NCI-H2196 treated with DMSO at 0.1 percent for 48 hours (cell line): ENCODE data around the gene GAST.

Source experiments
- DNase-seq: peaks from one replicate; lab custom pipeline; 2025; ENCODE audit not compliant: unreplicated experiment; lab: John Stamatoyannopoulos, UW

Gene GAST

DNA sequence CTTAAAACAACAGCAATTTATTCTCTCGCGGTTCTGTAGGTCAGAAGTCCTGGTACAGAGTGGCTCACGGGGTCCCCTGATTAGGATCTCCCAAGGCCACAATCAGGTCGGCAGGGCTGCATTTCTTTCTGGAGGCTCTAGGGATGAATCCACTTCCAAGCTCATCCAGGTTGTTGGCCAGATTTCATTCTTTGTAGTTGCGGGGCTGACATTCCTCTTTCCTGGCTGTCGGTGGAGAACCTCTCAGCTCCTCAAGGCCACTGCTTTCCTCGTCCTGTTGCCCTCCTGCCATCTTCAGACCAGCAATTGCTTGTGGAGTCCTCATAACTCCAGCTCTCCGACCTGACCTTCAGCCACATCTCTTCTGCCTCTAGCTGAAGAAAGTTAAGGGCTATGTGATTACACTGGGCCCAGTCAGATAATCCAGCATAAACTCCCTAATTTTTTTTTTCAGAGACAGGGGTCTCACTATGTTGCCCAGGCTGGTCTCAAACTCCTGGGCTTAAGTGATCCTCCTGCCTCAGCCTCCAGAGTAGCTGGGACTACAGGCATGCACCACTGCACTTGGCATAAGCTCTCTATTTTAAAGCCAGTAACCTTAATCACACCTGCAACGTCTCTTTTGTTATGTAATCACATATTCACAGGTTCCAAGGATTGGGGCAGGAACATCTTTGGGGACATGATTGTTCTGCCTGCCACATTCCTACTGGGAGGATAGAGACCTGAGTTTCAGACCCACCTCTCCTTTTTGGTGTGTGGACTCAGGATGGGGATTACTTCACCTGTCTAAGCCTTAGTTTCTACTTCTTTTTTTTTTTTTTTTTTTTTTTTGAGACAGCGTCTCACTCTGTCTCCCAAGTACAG lies 4.1 kb upstream of the GAST start:
- no peak for DNase-seq

DNA sequence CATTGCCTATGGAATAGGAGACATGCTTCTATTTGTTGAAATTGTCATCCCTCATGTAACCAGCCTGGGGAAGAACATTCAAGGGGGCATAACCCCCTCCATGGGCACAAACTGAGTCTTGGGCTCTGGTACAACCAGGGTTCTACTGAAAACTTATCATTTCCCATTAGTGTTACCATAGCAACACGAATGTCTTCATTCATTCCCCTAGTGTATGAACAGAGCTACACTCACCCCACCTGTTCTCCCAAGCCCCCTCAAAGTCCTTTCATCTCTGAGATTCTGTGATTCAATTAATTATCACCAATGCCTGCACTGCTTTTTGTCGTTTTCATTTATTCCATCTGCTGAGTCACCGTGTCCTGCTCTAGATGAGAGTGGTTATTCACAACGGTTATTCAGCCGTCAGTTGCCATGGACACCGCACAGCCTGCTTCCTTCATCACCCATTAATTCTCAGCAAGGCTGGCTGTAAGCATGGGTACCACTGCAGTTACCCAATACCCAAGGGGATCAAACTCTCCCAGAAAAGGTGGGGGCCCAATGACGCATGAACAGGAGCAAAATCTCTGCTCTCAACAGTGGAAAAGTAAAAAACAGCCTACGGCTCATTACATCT lies 1.6 kb upstream of the GAST start:
- DNase-seq, result no peak

DNA sequence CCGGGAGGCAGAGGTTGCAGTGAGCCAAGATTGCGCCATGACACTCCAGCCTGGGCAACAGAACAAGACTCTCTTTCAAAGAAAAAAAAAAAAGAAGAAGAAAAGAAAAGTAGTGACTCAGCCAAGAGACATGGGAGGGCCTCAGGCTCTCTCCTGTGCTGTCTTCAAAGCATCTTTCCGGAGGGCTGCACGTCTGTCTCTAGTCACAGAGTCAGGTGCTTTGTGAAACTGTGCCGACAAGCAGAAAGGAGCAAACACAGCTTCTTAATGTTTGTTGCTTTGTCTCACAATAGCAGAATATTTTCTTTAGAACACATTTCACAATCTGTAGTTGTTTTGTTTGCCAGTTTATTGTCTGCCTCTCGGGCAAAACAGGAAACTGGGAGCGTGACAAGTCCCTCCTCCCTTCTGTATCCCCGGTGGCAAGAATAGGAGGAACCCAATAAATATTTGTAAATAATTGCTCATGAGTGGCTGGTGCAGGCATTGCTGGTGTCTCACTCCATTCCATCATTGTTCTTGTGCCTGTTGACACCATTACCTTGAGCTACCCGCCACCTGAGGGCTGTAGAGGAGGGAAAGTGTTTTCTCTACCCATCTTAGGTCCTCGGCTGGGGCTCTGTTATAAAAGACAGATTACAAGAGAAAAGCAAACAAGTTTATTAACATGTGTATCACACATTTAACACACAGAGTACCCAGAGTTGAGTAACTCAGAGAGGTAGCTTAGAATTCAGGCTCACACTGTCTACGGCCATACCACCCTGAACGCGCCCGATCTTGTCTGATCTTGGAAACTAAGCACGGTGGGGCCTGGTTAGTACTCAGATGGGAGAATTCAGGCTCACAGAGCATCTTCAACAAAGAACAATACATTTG lies 5.5 kb downstream of the GAST start:
- DNase-seq, result no peak

DNA sequence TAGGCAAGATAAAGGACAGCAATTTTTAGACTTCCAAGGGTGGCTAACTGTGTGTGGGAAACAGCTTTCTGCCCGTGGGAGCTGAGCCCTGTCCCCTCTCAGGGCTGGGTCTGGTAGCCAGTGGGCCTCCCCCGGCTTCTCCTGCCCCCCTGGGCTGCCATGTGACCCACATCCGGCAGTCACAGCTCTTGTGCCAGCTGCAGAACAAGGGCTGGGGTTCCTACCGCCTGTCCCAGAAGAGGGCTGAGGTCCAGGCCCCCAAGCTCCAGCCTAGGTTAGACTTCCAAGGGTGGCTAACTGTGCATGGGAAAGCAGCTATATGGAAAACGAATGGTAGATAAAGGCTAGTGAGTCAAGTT lies 6.1 kb downstream of the GAST start:
- no peak for DNase-seq

DNA sequence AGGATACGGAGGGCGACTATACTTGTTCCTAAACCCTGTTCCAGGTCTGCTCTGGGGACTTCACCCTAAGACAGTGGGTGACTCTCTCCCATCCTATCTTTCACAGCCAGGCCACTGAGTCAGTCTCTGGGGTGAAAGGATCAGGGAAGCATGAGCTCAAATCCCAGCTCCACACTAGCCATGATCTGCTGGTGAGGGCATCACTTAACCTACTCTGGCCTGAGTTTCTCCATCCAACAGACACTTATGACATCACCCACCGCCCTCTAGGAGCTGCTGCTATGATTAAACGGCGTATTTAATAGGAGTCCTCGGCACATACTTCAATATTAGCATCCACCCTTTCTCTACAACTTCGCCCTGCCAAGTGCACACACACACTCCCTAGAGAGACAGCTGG lies 10.1 kb downstream of the GAST start:
- no peak for DNase-seq

DNA sequence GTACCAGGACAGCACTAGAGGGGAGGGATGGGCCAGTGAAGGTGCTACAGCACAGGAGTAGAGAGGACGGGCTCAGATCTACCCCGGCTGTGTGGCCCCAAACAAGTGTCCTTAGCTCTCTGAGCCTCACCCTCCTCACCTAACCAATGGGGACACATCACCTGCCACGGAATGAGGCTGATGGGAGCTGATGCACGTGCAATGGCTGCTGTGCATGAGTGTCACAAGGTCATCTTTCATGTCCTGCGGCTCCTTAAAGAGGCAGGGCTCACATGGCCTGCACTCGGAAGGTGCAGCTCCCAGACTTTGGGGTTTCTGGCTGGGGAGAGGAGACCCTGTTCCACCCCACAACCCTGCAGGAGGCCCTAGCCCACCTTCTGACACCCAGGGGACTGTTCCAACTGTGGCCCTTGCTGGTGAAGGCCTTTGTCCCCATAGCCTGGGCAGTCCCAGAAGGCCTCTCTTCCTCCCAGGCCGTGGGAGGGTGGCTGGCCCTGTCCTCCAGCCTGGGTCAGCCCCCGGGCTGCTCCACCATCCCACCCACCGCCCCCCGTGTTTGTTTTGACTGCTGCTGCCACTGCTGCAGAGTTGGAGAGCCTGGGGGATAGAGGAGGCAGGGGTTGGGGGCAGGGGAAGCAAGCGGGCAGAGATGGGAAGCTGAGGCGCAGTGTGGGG lies 11.8 kb downstream of the GAST start:
- DNase-seq, result no peak

DNA sequence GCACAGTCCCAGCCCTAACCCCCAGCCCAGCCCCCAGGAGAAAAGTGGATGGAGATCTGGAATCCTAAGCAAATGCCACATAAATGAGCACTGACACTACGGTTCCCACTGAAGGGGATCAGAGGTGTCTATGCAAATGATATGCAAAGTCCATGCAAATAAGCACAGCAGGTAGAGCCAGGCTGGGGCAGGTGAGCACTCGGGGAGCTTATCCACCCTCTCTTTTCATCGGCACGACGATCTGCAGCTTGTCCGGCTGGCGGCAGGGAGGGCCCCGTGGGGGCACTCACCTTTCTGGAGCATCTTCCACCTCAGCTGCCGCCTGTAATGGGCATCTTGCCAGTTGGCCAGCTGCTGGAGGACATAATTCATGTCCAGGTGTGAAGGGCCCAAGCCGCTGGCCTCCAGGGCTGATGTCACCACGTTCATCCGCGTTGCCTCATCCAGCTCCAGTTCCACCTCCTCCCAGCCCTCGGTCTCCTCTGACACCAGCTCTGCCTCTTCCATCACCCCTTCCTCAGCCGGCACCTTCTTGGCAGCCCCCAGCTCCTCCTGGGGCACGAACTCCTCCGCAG lies 12.4 kb downstream of the GAST start:
- DNase-seq, result peak; percentile 39

DNA sequence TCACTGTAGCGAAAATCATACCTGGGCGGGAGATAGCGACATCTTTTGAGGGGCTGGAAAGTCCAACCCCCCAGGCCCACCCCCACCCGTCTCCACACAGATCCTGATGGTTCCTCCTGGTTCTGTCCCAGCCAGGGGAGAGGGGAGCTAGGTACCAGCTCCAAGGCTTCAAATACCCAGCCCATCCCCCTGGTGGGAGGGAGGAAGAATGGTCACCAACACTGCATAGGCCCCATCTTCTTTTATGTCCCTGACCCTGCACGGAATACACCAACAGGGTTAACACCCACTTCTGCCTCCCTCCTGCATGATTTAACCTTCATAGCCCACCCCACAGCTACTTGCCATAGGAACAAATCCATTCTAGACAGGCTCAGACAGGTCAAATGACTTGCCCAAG lies 13.0 kb downstream of the GAST start:
- no peak for DNase-seq

DNA sequence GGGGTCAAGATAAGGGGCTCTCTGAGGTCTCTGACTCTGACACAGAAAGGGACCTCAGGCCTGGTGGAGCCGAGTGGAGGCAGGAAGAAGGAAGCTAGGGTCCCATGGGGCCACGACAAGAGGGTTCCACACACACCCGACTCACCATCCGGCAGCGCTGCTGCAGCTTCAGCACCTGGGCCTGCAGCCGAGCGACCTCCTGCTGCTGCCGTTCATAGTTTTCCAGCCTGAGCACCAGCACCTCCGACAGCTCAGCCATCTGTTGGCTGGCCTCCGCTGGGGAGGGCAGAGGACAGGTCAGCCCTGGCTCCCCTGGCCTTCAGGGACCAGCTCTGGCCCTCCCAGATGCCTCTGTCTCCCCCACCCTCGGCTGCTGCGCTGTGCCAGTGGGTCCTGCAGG lies 15.9 kb downstream of the GAST start:
- no peak for DNase-seq

DNA sequence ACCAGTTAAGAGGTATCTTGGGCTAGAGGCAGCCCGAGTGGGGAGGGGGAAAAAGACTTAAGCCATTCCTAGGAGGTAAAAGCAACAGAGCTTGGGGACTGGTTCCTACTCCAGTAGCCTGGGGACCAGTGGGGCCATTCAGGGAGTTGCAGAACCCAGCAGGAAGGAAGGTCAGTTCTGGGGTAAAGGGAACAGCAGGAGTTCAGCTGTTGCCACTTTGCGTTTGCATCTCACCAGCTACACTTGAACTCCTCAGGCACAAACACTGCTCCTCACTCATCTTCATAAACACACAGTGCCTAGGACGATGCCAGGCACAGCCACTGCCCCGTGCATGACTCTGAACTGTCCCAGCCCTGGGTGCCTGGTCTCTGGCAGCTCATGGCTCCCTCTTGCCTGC lies 18.3 kb downstream of the GAST start:
- DNase-seq, result no peak

DNA sequence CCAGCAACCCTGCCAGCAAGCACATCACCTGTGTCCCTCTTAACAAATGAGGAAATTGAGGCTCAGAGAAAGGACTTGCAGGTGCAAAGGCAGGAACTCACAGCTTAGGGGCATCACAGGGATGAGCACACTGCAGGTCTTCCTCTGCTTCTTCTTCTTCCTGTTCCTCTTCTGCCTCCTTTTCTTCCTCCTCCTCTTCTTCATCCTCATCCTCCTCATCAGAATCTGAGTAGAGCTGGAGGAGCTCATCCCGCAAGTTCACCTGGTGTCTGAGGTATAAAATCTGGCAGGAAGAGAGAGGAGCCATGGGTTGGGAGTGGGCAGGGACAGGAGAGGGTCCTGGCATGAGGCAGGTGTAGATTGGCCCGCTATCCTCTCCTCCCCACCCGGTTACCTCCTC lies 19.7 kb downstream of the GAST start:
- DNase-seq, result no peak

DNA sequence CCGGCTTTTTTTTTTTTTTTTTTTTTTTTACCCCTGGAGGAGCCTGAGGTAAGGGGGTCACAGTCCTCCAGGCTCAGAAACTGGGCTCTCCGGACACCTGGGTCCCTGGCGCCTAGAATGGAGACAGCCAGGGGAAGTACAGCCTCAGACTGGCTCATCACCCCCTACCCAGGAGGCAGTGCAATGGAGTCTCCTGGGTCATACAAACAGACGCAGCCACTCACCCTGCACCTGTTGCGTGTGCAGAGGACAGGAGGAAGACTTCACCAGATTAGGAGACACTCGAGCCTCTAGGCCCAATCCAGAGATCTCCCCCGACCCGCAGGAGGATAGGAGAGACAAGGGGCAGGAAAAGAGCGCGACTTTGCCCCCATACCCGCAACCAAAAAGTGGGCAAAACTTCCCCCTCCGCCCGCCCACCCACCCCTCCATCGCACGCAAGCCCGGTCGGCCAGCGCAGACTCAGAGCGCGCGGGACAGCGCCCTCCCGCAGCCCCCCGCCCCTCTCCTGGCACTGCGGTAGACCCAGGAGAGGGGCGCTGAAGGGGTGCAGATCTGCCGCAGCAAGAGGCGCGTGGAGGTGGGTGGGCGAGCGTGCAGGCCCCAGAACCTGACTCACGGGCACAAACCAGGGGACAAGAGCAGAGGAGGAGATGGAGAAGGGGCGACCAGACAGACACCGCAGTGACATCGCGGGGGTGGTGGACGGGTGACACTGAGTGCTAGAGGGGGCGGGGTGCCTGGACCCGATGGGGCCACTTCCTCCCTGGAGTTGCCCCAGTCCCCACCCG lies 21.4 kb downstream of the GAST start:
- no peak for DNase-seq

DNA sequence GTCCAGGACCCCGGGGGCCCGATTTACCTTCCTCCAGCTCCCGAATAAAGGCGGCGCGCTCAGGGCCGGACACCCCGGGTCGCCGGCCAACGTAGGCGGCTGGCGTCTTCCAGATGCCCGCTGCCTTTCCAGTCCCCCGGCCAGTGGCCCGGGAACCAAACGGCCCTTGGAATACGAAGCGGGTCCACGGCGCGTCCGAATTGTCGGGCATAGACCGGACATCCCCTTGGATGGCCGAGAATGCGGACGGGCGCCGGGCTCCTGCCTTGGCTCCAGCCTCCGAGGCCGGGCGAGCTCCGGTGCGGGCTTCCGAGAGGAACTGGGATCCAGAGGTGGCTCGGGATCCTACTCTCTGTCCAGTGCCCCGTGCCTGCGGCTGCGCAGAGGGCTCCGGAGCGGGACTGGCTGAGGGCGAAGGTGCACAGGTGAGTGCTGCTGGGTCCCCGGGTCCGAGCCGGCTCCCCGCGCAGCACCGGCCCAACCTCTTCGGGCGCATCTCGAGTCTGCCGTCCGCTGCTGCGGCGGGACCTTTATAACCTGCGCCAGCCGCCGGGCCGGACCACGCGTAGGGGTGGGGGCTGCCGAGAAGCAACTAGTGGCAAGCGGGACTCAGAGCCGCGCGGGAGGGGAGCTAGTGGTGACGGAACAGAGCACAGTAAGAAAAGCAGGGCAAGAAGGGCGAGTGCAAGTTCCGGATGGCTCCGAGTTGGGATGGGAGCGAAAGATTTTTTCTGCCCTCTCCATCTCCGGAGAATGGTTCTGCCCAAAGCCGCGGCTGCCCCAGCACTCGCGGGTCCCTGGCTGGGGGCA lies 22.2 kb downstream of the GAST start, which contains the start of gene HAP1:
Gene HAP1 (minus strand): TSS at position 505 of the 810 bp plus-strand sequence. CDS start 9 bp downstream, at position 496.
- no peak for DNase-seq

DNA sequence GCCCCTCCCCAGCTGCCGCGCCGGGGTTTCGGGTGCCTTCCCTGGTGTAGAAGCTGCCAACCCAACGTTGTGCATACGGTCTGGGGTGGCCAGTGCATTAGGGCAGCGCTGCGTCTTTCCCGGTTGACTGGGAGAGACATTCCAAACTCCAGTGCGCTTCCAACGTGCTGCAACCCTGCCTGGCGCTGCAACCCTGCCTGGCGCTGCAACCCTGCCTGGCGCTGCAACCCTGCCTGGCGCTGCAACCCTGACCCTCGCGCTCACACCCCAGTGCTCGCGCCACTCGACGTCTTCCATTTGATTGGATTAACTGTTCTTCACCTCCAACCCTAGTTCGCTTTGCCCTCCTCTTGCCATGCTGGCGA lies 22.8 kb downstream of the GAST start:
- DNase-seq, result no peak

DNA sequence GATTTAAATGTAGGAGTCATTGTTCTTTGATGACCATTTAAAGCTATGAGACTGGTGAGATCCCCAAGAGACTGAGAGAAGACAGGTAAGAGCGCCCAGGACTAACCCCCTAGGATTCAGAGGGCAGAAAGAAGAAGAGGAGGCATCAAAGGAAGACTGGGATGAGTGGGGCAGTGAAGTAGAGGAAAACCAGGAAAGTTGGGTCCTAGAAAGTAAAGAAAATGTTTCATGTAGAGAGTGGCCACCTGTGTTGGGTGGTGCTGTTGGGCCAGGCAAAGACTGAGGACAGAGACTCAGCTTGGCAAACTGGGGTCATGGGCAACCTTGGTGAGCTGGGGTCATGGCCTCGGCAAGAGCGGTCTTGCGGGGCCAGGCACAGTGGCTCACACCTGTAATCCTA lies 23.6 kb downstream of the GAST start:
- no peak for DNase-seq

DNA sequence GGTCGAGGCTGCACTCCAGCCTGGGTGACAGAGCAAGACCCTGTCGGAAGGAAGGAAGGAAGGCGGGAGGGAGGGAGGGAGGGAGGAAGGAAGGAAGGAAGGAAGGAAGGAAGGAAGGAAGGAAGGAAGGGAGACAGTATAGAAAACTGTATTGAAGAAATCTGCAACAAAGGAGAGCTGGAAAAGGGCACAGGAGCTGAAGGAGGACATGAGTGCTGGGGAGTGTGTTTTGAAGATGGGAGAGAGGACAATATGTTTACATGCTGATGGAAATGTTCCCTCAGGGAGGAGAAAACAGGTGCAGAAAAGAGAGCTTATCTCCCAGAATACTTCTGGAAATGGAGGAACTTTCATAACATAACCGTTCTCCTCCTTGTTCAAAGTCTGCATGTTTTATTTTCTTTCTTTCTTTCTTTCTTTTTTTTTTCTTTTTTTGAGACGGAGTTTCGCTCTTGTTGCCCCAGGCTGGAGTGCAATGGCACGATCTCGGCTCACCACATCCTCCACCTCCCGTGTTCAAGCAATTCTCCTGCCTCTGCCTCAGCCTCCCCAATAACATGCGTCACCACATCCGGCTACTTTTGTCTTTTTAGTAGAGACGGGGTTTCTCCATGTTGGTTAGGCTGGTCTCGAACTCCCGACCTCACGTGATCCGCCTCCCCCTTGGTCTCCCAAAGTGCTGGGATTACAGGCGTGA lies 25.0 kb downstream of the GAST start:
- DNase-seq, result no peak

DNA sequence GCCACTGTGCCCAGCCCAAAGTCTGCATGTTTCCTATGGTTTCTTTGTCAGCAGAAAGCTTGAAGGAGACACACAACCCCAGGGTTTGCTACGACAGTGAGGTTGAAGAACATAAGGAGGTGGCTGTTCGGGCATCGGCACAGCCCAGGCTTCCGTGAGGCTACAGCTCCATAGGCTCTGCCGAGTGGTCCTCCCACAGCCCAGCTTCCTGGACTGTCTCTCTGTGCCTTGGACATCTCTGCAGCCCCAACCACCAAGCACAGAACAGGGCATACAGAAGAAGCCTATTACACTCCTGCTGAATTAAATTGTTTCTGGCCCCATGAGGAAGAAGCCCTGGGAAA lies 25.5 kb downstream of the GAST start:
- DNase-seq, result no peak

DNA sequence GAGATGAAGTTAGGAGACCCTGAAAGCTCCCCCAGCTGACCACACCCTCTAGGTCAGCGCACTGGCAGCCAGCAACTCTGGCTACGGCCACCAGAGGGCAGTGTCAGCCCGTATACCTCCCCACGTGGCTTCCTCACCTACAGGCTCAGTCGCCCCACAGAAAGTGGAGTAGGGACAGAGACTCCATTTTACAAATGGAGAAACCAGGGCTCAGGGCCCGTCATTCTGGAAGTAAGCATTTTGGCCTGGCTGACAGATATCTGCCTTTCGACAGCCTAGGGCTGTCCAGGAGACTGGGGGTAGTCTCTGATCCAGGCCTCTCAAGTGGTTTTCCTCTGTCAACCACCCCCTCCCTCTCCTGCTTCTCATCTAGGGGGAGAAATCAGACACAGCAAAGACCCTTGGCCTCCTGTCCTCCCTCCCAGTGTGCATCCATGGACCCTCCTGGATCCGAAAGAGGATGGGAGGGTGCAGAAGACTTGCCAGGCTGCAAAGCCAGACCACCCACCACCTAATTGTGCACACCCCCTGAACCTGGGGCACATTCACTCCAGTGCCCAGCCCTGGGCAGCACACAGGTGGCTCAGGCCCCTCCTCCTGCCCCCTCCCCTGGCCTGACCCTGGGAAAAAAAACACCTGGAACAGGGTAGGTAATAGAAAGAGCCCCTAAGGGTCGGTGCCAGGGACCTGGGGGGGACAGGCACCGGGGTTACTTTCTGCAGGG lies 26.1 kb downstream of the GAST start:
- DNase-seq, result no peak
